Peyer's patch (tissue), 4 donors: ENCODE measurements around the gene BARHL2.

ENCODE experiments used
- POLR2A ChIP-seq, 2 donors: fragments of 450-650 bp; IDR thresholded peaks; one replicate each; pipeline ENCODE4 v1.5.1; 2017; ENCODE audit warnings: antibody characterized with exemption in 2 of 2, mild to moderate bottlenecking in 2 of 2, moderate library complexity in 2 of 2
- TF ChIP-seq, protein P1 (sequence below), 6 experiments: fragments of 450-650 bp in 4 of 6; fragments of 200-600 bp in 2 of 6; sonication (generic) in 1 of 6; IDR thresholded peaks; one replicate each; pipeline ENCODE4 v1.5.1; 2017 to 2019; ENCODE audit warnings: antibody characterized with exemption in 6 of 6, mild to moderate bottlenecking in 3 of 6, moderate library complexity in 1 of 6

DNA sequence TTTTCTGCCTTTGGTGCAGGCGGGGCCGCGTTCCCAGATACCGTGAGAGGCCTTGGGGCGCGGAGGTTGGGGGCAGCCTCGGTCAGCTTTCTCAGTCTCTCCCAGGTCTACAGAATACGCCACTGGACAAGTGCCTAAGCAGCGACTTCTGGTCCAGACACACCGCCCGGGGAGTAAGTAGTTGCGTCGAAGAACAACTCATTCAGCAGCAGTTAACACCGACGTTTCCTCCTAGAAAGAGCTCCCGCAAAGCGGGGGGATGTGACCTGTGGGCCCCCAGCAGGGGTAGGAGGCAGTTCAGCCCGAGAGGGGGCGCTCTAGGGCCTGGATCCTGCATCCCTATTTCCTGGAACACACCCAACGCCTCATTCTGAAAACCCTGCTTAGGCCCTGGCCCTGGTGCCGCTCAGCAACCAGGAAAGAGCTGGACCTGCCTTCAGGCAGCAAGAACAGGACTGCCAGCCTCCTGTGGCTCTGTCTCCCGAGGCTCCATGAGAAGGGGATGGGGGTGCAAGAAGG, 6.5 kb upstream of the BARHL2 start:
- TF ChIP-seq, protein P1, sequence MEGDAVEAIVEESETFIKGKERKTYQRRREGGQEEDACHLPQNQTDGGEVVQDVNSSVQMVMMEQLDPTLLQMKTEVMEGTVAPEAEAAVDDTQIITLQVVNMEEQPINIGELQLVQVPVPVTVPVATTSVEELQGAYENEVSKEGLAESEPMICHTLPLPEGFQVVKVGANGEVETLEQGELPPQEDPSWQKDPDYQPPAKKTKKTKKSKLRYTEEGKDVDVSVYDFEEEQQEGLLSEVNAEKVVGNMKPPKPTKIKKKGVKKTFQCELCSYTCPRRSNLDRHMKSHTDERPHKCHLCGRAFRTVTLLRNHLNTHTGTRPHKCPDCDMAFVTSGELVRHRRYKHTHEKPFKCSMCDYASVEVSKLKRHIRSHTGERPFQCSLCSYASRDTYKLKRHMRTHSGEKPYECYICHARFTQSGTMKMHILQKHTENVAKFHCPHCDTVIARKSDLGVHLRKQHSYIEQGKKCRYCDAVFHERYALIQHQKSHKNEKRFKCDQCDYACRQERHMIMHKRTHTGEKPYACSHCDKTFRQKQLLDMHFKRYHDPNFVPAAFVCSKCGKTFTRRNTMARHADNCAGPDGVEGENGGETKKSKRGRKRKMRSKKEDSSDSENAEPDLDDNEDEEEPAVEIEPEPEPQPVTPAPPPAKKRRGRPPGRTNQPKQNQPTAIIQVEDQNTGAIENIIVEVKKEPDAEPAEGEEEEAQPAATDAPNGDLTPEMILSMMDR (IDR thresholded peaks at IDR 0.05) = no peak
- TF ChIP-seq POLR2A (IDR thresholded peaks at IDR 0.05) = no peak
